Measurements from ENCODE around the gene ATXN7L2. TPM values are rescaled to one million over a fixed set of nuclear protein-coding genes. Genes with fewer than 3 reads are reported as not detected.

Gene ATXN7L2
- total RNA-seq, 4 donors from 2014 or later = 4.3 to 7.8 (median 4.8) TPM

- no peak overlapping the region for H3K4me3 ChIP-seq (ENCODE audit: low read depth, poor library complexity, severe bottlenecking)
- intact Hi-C loops (cut with DNase I; ENCODE audit: low total_unique reads) = loop anchor here (10.0 kb wide), 2 partner anchors 84 to 444 kb away; partner anchors contain the start of gene AHCYL1
- no peak for DNase-seq (ENCODE audit: low spot score in 2 of 2)
- TF ChIP-seq CTCF (IDR thresholded peaks at IDR 0.05) (no peak), POLR2A (IDR thresholded peaks at IDR 0.05) (no peak)
- 74 to 79% methylated on average over 3 of the region's 3 CpGs for WGBS, 2 donors
Observed at GRCh38 chr1:109541102-109541501, 57.4 kb downstream of the ATXN7L2 start.

Other genes starting within 250 kb of the ATXN7L2 start
- gene CELSR2, start 234.4 kb upstream of the ATXN7L2 start, total RNA-seq = 100 to 1,000 TPM in 2 of 4 donors, 10 to 100 TPM in 2; 86.4 to 109 (median 102) TPM
- gene PSRC1, start 200.8 kb upstream of the ATXN7L2 start, total RNA-seq = 1 to 10 TPM; 2.8 to 6.9 (median 5.3) TPM
- not detected for gene MYBPHL, start 176.9 kb upstream of the ATXN7L2 start, total RNA-seq
- 10 to 100 TPM; 29.8 to 53.1 (median 39.5) TPM for gene SORT1, start 86.0 kb upstream of the ATXN7L2 start, total RNA-seq
- 10 to 100 TPM; 24.6 to 46.6 (median 30.2) TPM for gene PSMA5, start 57.5 kb upstream of the ATXN7L2 start, total RNA-seq
- gene SYPL2, start 17.4 kb upstream of the ATXN7L2 start, total RNA-seq = 1 to 10 TPM in 1 of 4 donors, under 1 TPM in 2, not detected in 1; 0.27 to 1.8 (median 0.38) TPM
- 10 to 100 TPM; 11.3 to 22.7 (median 17.8) TPM for gene CYB561D1, start 10.2 kb downstream of the ATXN7L2 start, total RNA-seq
- gene AMIGO1, start 25.8 kb downstream of the ATXN7L2 start, total RNA-seq = 1 to 10 TPM; 3.9 to 7.9 (median 5.4) TPM
- 1 to 10 TPM in 1 of 4 donors, not detected in 3; 1.0 TPM for gene GPR61, start 56.0 kb downstream of the ATXN7L2 start, total RNA-seq
- gene GNAI3, start 64.7 kb downstream of the ATXN7L2 start, total RNA-seq = 10 to 100 TPM in 3 of 4 donors, 1 to 10 TPM in 1; 8.5 to 13.2 (median 10.7) TPM
- gene GNAT2, start 135.7 kb downstream of the ATXN7L2 start, total RNA-seq = not detected
- gene AMPD2, start 135.9 kb downstream of the ATXN7L2 start, total RNA-seq = 10 to 100 TPM; 30.9 to 62.1 (median 40.7) TPM
- gene GSTM4, start 172.2 kb downstream of the ATXN7L2 start, total RNA-seq = 10 to 100 TPM; 13.4 to 23.3 (median 19.1) TPM
- 100 to 1,000 TPM in 1 of 4 donors, 10 to 100 TPM in 3; 48.1 to 183 (median 57.2) TPM for gene GSTM2, start 184.2 kb downstream of the ATXN7L2 start, total RNA-seq
- gene GSTM1, start 203.9 kb downstream of the ATXN7L2 start, total RNA-seq = 10 to 100 TPM in 2 of 4 donors, not detected in 2; 26.1 to 60.4 TPM
- gene GSTM5, start 228.3 kb downstream of the ATXN7L2 start, total RNA-seq = 1 to 10 TPM in 3 of 4 donors, under 1 TPM in 1; 0.23 to 2.2 (median 1.5) TPM